ENCODE data around the gene SPNS3.

Gene SPNS3

GRCh38 chr17:4427505-4427904 lies 6.2 kb upstream of the SPNS3 start:
- no peak for DNase-seq

GRCh38 chr17:4436381-4436780 lies 2.6 kb downstream of the SPNS3 start:
- peak; percentile 52 for DNase-seq

DNA sequence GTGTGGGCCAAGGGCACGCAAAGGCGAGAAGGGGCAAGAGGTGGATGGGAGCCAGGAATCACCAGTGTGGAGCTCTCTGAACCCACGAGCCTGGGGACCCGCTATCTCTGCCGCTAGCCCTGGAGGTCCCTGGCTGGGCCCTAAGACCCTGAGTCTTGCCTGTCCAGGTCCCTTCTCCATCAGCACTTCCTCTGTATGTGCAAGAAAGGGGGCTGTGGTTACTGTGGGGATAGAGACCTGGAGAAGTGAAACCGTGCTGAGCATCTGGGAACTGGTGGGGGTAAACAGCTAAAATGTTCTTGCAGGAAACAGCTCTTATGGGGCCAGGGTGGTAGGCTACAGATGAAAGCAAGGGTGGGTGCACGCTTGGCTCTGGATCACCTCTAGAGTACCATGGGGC lies 3.1 kb downstream of the SPNS3 start:
- DNase-seq: peak; percentile 50

DNA sequence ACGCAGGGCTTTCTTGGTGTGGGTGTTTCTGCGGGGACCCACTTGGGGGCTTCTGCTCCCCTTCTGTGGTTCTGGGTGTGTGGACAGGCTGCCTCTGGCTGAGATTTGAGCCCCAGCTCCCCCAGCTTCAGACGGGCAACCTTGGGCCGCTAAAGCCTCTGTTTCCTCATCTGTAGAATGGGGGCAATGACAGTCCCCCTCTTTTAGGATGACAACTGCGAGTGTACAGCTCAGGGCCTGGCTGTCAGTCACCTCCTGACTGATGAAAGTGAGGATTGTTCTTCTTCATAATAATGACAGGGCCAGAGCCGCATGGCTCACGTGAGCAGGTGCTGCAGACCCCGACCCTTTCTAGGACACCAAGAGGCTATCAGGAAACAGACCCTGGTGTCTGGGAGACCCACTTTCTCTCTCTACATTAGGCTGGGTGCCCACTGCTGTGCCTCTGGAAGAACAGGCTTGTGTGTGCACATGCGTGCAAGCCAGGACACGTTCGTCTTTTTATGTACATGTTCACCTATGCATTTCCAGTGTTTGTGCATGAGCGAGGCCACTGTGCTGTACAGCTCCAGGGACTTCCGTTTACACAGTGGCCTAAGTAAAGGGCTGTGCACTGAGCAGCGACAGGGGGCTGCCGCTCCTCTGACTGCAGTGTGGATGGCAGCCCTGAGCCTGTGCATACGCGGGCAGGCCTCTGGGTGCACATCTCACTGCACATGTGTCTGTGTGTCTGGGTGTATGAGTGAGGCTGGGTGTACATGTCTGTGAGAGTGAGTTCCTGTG lies 4.6 kb downstream of the SPNS3 start:
- no peak for DNase-seq

GRCh38 chr17:4440021-4440420 lies 6.3 kb downstream of the SPNS3 start:
- no peak for DNase-seq

- DNase-seq: no peak
These were observed 7.2 kb downstream of the SPNS3 start for GRCh38 chr17:4440690-4441686.

DNA sequence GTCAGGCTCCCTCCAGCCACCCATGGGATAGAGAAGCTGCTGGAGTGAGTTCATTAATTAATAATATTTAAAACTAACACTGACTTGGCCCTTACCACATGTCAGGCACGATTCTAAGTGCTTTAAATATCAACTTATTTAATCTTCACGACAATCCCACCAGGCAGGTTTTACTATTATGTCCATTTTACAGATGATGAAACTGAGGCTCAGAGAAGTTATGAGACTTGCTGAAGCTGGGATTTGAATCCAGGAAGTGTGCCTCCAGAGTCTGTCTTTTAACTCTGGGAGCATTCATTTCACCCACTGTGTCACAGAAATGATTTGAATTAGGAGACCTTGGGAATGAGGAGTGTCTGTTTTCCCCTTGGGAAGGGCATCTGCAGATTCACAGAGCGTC lies 8.8 kb downstream of the SPNS3 start:
- no peak for DNase-seq

DNA sequence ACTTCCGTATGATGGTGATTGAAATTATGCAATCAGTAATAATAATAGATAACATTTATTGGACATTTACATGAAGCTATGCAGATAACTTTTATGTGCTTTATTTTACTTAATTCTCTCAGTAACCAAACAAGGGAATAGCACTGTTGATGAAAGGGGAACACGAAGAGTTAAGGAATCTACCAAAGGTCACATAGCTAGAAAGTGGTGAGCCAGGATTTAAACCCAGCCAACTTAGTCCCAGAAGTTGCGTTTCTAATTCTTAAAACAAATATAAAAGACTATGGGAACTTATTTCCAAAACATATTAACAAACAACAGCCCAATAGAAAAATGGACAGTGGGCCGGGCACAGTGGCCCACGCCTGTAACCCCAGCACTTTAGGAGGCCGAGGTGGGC lies 9.7 kb downstream of the SPNS3 start:
- no peak for DNase-seq

- peak; percentile 54 for DNase-seq
These were observed 11.2 kb downstream of the SPNS3 start for GRCh38 chr17:4444782-4445473.

- no peak for DNase-seq
These were observed 12.0 kb downstream of the SPNS3 start for GRCh38 chr17:4445731-4446130.

GRCh38 chr17:4446326-4447071 lies 12.8 kb downstream of the SPNS3 start:
- no peak for DNase-seq

- no peak for DNase-seq
These were observed 14.6 kb downstream of the SPNS3 start for GRCh38 chr17:4448197-4448980.

- DNase-seq: no peak
These were observed 16.0 kb downstream of the SPNS3 start for GRCh38 chr17:4449736-4450135.

GRCh38 chr17:4450710-4451316 lies 17.1 kb downstream of the SPNS3 start:
- DNase-seq: no peak

DNA sequence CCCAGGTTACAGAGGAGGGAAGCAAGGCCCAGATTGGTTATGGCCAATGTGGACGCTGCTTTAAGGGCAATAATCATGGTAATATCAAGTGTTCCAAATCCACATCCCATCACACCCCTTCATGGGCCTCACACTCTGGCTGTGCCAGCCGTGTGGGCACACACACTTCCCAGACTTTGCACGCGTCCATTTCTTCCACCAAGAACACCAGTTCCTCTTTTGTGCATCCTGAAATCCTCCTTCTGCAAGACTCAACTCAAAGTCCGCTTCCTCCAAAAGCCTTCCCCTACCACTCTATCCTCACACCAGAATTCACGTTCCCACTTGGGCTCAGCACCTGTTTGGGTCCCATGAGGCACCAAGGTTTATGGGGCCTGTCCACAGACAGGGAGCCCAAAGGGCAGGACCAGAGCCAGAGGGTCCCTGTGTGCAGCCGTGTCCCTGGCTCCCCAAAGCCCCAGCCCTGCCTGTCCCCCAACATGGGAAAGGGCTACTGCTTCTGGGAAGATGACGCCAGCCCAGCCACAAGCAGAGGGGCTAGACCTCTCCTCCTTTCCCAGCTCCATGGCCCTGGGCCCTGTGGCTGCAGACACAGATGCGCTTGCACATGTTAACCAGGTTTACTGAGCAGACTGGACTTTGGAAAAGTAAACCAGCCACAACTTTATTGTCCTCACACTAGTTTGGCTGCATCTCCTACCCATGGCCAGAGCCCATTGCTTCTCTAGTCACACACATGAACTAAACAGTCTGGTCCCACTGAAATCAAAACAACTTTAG lies 20.3 kb downstream of the SPNS3 start:
- DNase-seq: no peak

- peak; percentile 0 for DNase-seq
These were observed 26.9 kb downstream of the SPNS3 start for GRCh38 chr17:4460661-4461060.

DNA sequence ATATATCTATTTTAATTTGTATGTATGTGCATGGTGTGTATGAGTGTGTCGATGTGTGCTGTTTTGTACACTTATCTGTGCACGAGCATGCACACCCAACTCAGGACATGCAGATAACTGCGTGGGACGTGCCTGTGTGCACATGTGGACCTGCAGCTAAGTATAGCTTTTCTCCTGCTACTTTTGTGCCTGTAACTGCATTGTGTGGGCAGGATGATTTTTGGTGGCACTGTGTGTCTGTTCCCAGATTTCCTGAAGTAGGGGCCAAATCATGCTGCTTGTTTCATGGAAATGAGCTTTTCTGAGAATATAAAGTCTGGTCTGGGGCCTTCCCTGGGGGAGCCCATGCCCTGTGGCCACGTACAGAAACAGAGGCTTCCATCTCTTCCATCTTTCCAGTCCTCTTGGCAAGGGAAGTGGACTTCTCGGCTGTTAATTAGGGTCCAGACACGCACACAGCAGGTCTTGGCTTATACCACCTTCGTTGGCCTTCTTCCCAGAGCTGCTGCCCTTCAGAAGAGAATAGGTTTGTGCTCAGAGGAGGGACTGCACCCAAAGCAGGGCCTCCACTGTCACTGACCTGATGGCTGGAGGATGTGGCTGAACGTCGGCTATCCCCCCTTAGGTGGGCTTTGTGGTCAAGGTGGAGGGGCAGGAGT lies 30.2 kb downstream of the SPNS3 start:
- DNase-seq: no peak

DNA sequence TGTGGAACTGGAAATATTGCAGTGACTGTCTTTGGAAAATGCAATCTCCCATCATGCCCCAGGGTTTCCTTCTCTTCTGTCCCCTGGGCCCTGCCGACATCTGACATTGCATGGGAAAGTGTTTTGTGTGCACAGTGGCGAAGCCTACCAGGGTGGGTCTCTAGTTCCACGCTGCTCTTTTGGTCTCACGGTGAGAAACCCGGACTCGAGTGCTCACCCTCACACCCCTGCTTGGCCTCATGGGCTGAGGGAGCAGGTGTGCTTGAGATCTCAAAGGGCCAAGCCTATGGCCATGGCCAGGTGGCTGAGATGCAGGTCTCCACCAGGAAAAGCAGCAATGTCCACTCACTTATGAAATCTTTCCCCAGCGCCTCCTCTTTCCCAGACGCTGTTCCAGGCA lies 32.0 kb downstream of the SPNS3 start:
- no peak for DNase-seq

GRCh38 chr17:4467287-4467686 lies 33.5 kb downstream of the SPNS3 start:
- DNase-seq: no peak

DNA sequence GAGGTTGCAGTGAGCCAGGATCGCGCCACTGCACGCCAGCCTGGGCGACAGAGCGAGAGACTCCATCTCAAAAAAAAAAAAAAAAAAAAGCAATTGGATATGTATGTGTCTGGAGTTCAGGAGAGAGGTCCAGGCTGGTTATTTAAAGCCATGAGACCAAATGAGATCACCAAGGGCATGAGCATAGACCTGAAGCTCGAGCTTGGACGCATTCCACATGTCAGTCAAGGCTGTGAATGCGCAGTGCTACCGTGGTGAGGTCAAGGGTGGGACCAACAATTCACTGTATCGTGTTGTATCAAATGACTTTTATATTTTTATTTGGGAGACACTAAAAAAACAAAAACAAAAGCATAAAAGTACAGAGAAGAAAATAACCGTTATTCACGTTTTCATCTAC lies 35.8 kb downstream of the SPNS3 start:
- DNase-seq: no peak

Measured in GF-D8 (cell line).